Measurements from ENCODE around the gene NFIL3.

Gene NFIL3

GRCh38 chr9:91421971-91422757 lies 1.5 kb downstream of the NFIL3 start:
- peak; percentile 21 for DNase-seq (ENCODE audit: low read depth)

GRCh38 chr9:91421128-91421765 lies 2.4 kb downstream of the NFIL3 start:
- DNase-seq (ENCODE audit: low read depth), result peak; percentile 61

- peak; percentile 21 for DNase-seq (ENCODE audit: low read depth)
Observed at GRCh38 chr9:91420501-91421127, 3.0 kb downstream of the NFIL3 start.

- peak; percentile 94 for DNase-seq (ENCODE audit: low read depth)
Observed at GRCh38 chr9:91419222-91420191, 4.1 kb downstream of the NFIL3 start.

- no peak for DNase-seq (ENCODE audit: low read depth)
Observed at GRCh38 chr9:91418215-91418610, 5.4 kb downstream of the NFIL3 start.

- DNase-seq (ENCODE audit: low read depth), result peak; percentile 49
Observed at GRCh38 chr9:91417602-91418214, 5.9 kb downstream of the NFIL3 start.

- no peak for DNase-seq (ENCODE audit: low read depth)
Observed at GRCh38 chr9:91416096-91416712, 7.4 kb downstream of the NFIL3 start.

GRCh38 chr9:91415290-91415689 lies 8.3 kb downstream of the NFIL3 start:
- DNase-seq (ENCODE audit: low read depth), result no peak

GRCh38 chr9:91412941-91413340 lies 10.7 kb downstream of the NFIL3 start:
- no peak for DNase-seq (ENCODE audit: low read depth)

- DNase-seq (ENCODE audit: low read depth), result no peak
Observed at GRCh38 chr9:91411096-91411771, 12.4 kb downstream of the NFIL3 start.

- no peak for DNase-seq (ENCODE audit: low read depth)
Observed at GRCh38 chr9:91410161-91410560, 13.5 kb downstream of the NFIL3 start.

GRCh38 chr9:91408475-91408874 lies 15.2 kb downstream of the NFIL3 start:
- DNase-seq (ENCODE audit: low read depth), result no peak

- no peak for DNase-seq (ENCODE audit: low read depth)
Observed at GRCh38 chr9:91407580-91408318, 15.9 kb downstream of the NFIL3 start.

- DNase-seq (ENCODE audit: low read depth), result no peak
Observed at GRCh38 chr9:91405343-91406077, 18.1 kb downstream of the NFIL3 start.

- no peak for DNase-seq (ENCODE audit: low read depth)
Observed at GRCh38 chr9:91403665-91404543, 19.7 kb downstream of the NFIL3 start.

GRCh38 chr9:91398926-91399325 lies 24.7 kb downstream of the NFIL3 start:
- DNase-seq (ENCODE audit: low read depth), result no peak

GRCh38 chr9:91395553-91396471 lies 27.8 kb downstream of the NFIL3 start:
- DNase-seq (ENCODE audit: low read depth), result peak; percentile 84

Data from fibroblast of gingiva (primary cell).